Neural progenitor cell (in vitro differentiated cells): ENCODE results near the gene TRAPPC6A.

ENCODE experiments used
- CTCF ChIP-seq: fragments of 200-600 bp; sonication (generic); IDR thresholded peaks from 2 replicates; pipeline ENCODE4 v1.5.1; 2017; ENCODE audit warnings: antibody characterized with exemption, mild to moderate bottlenecking
- EZH2 ChIP-seq: fragments of 200-600 bp; sonication (generic); IDR thresholded peaks from 2 replicates; pipeline ENCODE4 v1.6.1; 2017; ENCODE audit warnings: antibody characterized with exemption, mild to moderate bottlenecking, moderate library complexity

DNA sequence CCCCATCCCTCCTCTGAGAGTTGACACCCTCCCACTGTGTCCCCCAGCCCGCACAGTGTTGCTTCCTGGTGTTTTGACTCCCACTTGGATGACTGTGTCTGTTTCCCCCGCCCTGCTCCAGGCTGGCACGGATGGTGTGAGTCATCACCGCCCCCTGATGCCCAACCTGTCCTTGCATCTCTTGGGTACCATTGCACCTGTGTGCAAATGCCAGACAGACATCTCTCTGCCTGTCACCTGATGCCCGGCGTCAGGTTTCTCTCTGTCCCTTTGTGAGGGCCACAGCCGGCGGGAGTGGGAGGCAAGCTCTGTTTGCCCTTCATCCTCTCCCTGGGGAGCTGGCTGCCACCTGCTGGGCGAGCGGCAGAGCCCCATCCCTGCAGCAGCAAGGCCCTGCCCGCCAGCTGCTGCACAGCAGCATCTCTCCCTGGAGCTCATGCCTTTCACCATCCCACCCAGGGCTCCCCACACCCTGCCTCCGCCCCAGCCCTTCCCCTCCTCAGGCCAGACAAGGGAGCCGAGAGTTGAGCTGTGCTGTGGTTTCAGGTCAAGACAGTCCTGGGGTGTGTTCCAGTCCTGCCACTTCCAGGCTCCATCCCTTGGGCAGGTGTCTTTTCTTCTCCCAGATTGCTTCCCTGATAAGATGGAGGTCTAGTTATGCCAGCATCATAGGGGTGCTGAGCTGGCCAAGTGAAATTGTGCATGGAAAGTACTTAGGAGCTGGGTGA is 47.0 kb downstream of the TRAPPC6A start:
- TF ChIP-seq CTCF (no peak), EZH2 (no peak)
